Measurements from ENCODE around the gene KDM5A.
A peak's percentile ranks its signal among the peaks of the same experiment; 100 is the strongest.
"Not testable (repeated sequence)": the region's sequence is repeated elsewhere in the genome, so short reads cannot be mapped to it uniquely, and the experiment has no call there.

Gene KDM5A

DNA sequence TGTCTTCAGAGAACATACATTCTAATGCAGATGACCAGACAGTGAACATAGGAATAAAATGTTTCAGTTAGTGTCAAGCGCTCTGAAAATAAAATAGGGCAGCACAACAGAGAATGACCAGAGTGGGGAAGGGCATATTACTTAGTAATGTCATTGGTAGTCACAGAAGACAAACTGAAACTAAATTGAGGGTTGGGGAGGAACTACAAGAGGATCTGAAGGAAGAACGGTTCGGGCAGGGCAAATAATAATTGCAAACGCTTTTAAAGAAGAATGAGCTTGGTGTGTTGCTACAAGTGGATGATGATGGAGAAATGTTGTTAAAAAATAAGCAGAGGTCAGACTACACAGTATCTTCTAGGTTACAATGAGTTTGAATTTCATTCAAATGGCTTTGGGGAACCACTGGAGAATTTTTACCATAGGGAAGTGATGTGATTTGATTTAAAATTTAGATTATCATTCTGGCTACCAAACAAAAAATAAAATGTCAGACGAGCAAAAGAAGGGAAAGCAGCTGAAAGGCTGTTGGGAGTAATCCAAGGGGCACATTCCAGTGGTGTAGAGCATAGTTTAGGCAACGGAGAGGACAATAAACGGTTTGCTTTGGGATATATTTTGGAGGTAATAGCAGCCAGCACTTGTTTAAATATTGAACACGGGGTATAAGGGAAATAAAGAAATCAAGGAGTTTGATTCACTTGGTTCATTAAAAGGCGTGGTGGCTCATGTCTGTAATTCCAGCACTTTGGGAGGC is 70.2 kb downstream of the KDM5A start:
- TF ChIP-seq, protein P1, sequence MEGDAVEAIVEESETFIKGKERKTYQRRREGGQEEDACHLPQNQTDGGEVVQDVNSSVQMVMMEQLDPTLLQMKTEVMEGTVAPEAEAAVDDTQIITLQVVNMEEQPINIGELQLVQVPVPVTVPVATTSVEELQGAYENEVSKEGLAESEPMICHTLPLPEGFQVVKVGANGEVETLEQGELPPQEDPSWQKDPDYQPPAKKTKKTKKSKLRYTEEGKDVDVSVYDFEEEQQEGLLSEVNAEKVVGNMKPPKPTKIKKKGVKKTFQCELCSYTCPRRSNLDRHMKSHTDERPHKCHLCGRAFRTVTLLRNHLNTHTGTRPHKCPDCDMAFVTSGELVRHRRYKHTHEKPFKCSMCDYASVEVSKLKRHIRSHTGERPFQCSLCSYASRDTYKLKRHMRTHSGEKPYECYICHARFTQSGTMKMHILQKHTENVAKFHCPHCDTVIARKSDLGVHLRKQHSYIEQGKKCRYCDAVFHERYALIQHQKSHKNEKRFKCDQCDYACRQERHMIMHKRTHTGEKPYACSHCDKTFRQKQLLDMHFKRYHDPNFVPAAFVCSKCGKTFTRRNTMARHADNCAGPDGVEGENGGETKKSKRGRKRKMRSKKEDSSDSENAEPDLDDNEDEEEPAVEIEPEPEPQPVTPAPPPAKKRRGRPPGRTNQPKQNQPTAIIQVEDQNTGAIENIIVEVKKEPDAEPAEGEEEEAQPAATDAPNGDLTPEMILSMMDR (IDR thresholded peaks at IDR 0.05; ENCODE audit: low read depth, low read length), result no peak
- H3K4me3 ChIP-seq (ENCODE audit: low read depth, low read length), result no peak overlapping the region
- H3K36me3 ChIP-seq, result peaks cover 78% of the 10 kb centered on the region
- no peaks in the 10 kb centered on the region for H3K27me3 ChIP-seq
- DNase-seq, result no peak
- H3K9me3 ChIP-seq, result no peaks in the 10 kb centered on the region
- no peaks in the 10 kb centered on the region for H3K4me1 ChIP-seq

DNA sequence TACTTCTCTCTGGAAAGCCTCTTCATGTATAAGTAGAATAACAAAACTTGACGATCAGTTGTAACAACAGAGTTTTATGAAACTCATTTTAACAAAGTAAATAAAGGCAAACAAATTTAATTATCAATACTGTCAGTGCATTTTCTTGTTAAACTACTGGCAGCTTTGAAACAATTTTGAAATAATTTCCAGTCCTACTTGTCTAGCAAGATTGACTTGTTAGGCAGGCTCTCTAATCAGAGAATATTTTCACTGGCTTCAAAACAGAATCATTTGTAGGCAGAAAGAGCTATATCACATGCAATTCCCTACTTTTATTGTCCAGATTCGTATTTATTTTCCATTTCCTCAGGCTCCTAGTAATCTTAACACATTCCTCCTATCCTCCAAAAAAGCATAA is 80.6 kb downstream of the KDM5A start:
- TF ChIP-seq, protein P1 (IDR thresholded peaks at IDR 0.05; ENCODE audit: low read depth, low read length), result no peak
- H3K27me3 ChIP-seq, result no peaks in the 10 kb centered on the region
- DNase-seq, result no peak
- H3K9me3 ChIP-seq, result no peaks in the 10 kb centered on the region
- H3K4me3 ChIP-seq (ENCODE audit: low read depth, low read length), result no peak overlapping the region
- H3K36me3 ChIP-seq, result peaks cover 69% of the 10 kb centered on the region
- H3K4me1 ChIP-seq, result no peaks in the 10 kb centered on the region

DNA sequence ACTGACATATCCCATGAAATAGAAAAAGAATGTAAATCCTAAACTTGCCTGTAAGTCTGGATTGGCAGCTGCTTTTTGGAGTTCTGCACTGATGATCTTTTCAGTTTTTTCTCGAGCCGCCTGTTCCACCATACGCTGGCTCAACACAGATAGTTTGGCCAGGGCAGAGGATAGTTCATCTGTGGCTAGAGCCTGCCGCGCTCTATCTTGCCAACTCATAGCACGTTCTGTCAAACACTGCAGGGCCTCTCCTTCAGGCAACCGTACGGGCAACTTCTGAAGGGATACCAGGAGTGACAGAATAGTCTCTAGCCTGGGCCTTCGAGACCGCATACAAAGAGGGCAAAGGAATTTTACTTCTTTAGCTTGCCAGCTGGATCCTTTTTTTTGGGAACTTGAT is 81.7 kb downstream of the KDM5A start:
- H3K27me3 ChIP-seq, result no peaks in the 10 kb centered on the region
- H3K36me3 ChIP-seq, result peaks cover 68% of the 10 kb centered on the region
- no peak for DNase-seq
- TF ChIP-seq, protein P1 (IDR thresholded peaks at IDR 0.05; ENCODE audit: low read depth, low read length), result no peak
- H3K4me3 ChIP-seq (ENCODE audit: low read depth, low read length), result no peak overlapping the region
- no peaks in the 10 kb centered on the region for H3K4me1 ChIP-seq
- H3K9me3 ChIP-seq, result no peaks in the 10 kb centered on the region

DNA sequence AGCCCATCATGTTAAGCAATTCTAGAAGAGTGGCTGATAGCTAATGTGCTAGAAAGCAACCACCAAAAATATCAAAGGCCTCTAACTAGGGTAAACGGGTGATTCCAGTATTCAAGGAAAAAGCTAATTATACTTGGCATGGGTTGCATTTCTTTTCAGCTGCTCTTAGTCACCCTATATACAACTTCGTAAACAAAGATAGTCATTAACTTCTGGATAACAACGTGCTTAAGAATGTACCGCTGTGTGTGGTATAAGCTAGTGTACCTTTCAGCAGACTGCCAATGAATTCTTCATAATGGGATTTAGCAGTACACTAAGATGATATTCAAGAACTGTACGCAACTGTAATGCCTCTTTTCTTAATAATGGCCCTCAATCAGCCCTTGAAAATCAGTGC is 84.3 kb downstream of the KDM5A start:
- DNase-seq, result no peak
- TF ChIP-seq, protein P1 (IDR thresholded peaks at IDR 0.05; ENCODE audit: low read depth, low read length), result no peak
- H3K9me3 ChIP-seq, result no peaks in the 10 kb centered on the region
- no peaks in the 10 kb centered on the region for H3K4me1 ChIP-seq
- H3K27me3 ChIP-seq, result no peaks in the 10 kb centered on the region
- peaks cover 53% of the 10 kb centered on the region for H3K36me3 ChIP-seq
- H3K4me3 ChIP-seq (ENCODE audit: low read depth, low read length), result no peak overlapping the region

DNA sequence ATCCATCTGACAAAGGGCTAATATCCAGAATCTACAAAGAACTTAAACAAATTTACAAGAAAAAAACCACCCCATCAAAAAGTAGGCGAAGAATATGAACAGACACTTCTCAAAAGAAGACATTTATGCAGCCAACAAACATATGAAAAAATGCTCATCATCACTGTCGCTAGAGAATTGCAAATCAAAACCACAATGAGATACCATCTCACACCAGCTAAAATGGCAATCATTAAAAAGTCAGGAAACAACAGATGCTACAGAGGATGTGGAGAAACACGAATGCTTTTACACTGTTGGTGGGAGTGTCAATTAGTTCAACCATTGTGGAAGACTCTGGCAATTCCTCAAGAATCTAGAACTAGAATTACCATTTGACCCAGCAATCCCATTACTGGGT is 86.4 kb downstream of the KDM5A start:
- not testable (repeated sequence) for H3K4me1 ChIP-seq

DNA sequence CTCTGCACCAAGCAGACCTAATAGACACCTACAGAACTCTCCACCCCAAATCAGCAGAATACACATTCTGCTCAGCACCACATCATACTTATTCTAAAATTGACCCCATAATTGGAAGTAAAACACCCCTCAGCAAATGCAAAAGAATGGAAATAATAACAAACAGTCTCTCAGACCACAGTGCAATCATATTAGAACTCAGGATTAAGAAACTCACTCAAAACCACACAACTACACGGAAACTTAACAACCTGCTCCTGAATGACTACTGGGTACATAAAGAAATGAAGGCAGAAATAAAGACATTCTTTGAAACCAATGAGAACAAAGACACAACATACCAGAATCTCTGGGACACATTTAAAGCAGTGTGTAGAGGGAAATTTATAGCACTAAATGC is 89.0 kb downstream of the KDM5A start:
- not testable (repeated sequence) for H3K4me3 ChIP-seq (ENCODE audit: low read depth, low read length); H3K27me3 ChIP-seq; H3K9me3 ChIP-seq; DNase-seq; H3K4me1 ChIP-seq
- peaks cover 46% of the 10 kb centered on the region for H3K36me3 ChIP-seq

More for the DNA sequence above, 86.4 kb downstream of the KDM5A start:
- H3K4me3 ChIP-seq (ENCODE audit: low read depth, low read length); H3K27me3 ChIP-seq; H3K9me3 ChIP-seq; DNase-seq: not testable (repeated sequence)
- H3K36me3 ChIP-seq, result peaks cover 39% of the 10 kb centered on the region

DNA sequence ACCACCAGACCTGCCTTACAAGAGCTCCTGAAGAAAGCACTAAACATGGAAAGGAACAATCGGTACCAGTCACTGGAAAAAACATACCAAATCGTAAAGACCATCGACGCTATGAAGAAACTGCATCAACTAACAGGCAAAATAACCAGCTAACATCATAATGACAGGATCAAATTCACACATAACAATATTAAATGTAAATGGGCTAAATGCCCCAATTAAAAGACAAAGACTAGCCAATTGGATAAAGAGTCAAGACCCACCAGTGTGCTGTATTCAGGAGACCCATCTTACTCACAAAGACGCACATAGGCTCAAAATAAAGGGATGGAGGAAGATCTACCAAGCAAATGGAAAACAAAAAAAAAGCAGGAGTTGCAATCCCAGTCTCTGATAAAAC is 89.6 kb downstream of the KDM5A start:
- H3K9me3 ChIP-seq, H3K27me3 ChIP-seq: not testable (repeated sequence)
- H3K36me3 ChIP-seq, result peaks cover 49% of the 10 kb centered on the region

DNA sequence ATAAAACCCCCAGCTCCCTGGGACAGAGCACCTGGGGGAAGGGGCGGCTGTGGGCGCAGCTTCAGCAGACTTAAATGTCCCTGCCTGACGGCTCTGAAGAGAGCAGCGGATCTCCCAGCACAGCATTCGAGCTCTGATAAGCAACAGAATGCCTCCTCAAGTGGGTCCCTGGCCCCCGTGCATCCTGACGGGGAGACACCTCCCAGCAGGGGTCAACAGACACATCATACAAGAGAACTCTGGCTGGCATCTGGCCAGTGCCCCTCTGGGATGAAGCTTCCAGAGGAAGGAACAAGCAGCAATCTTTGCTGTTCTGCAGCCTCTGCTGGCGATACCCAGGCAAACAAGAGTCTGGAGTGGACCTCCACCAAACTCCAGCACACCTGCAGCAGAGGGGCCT is 91.1 kb downstream of the KDM5A start:
- not testable (repeated sequence) for H3K4me3 ChIP-seq (ENCODE audit: low read depth, low read length); H3K27me3 ChIP-seq; H3K9me3 ChIP-seq; H3K4me1 ChIP-seq
- peaks cover 49% of the 10 kb centered on the region for H3K36me3 ChIP-seq
- peak; percentile 11 for DNase-seq

More for the DNA sequence above, 89.6 kb downstream of the KDM5A start:
- H3K4me3 ChIP-seq (ENCODE audit: low read depth, low read length); H3K4me1 ChIP-seq; DNase-seq: not testable (repeated sequence)
